ENCODE measurements around the gene RND3. TPM values are rescaled to one million over a fixed set of nuclear protein-coding genes. Genes with fewer than 3 reads are reported as not detected.

RND3 gene
- total and polyA plus RNA-seq, 9 of the 15 experiments (the other 6 are each of a cell fraction or from before 2014, with no cell fraction given) = 0.22 to 0.64 (median 0.29) TPM; not detected in 4

GRCh38 chr2:150471813-150472510 lies 15.5 kb downstream of the RND3 start:
- TF ChIP-seq DEAF1 (CRISPR knock-in tag; IDR thresholded peaks at IDR 0.05) (no peak), ESRRA (IDR thresholded peaks at IDR 0.05; ENCODE audit: borderline replicate concordance, low read depth) (no peak), XRCC4 (IDR thresholded peaks at IDR 0.05; ENCODE audit: extremely low read depth, insufficient read depth, insufficient read length) (no peak), SRSF1 (IDR thresholded peaks at IDR 0.05; ENCODE audit: low read depth, low read length) (no peak), STAT5B (CRISPR knock-in tag; IDR thresholded peaks at IDR 0.05) (no peak), HMG20B (CRISPR knock-in tag; IDR thresholded peaks at IDR 0.05) (no peak), ZBTB43 (CRISPR knock-in tag; IDR thresholded peaks at IDR 0.05) (no peak), SNRNP70 (optimal IDR thresholded peaks at IDR 0.05; ENCODE audit: low read depth, low read length) (no peak), ZNF174 (CRISPR knock-in tag; IDR thresholded peaks at IDR 0.05) (no peak), ZNF695 (CRISPR knock-in tag; IDR thresholded peaks at IDR 0.05) (no peak), GTF2F1 (IDR thresholded peaks at IDR 0.05; ENCODE audit: low read depth, low read length) (no peak), CXXC5 (CRISPR knock-in tag; IDR thresholded peaks at IDR 0.05) (no peak), ZNF277 (CRISPR knock-in tag; IDR thresholded peaks at IDR 0.05; ENCODE audit: borderline replicate concordance) (no peak), MTF1 (CRISPR knock-in tag; IDR thresholded peaks at IDR 0.05; ENCODE audit: borderline replicate concordance) (no peak), NELFE (IDR thresholded peaks at IDR 0.05; ENCODE audit: insufficient read depth, insufficient read length) (no peak), RBM34 (IDR thresholded peaks at IDR 0.05; ENCODE audit: borderline replicate concordance, insufficient read depth, low read length) (no peak), L3MBTL2 (IDR thresholded peaks at IDR 0.05) (no peak), ELF4 (CRISPR knock-in tag; IDR thresholded peaks at IDR 0.05) (no peak), HOXB6 (CRISPR knock-in tag; IDR thresholded peaks at IDR 0.05; ENCODE audit: borderline replicate concordance) (no peak), POLR3A (IDR thresholded peaks at IDR 0.05; ENCODE audit: borderline replicate concordance, extremely low read depth, insufficient read depth, insufficient read length) (no peak)

More at GRCh38 chr2:150471813-150472510, 15.5 kb downstream of the RND3 start:
- H3K9me3 ChIP-seq (replicated peaks; ENCODE audit: control insufficient read depth, insufficient read depth, low read depth, low read length) = no peaks in the 10 kb centered on the region
- DNase-seq (ENCODE audit: extremely low read depth in 1 of 4, low spot score in 3 of 4) (no peak), ATAC-seq (no peak), FAIRE-seq (no peak)
- H3K4me1 ChIP-seq (replicated peaks in 1 of 2; ENCODE audit: control insufficient read depth in 2 of 2, insufficient read depth in 2 of 2, low read length in 2 of 2) = no peaks in the 10 kb centered on the region
- no peak overlapping the region for H3K27ac ChIP-seq (ENCODE audit: extremely low read depth, low read depth, low read length)
- no peaks in the 10 kb centered on the region for H3K36me3 ChIP-seq (ENCODE audit: control insufficient read depth, insufficient read depth, low read length)
- no TSS peak for BruUV-seq (replicated peaks)
- no peak overlapping the region for H3K4me2 ChIP-seq (ENCODE audit: insufficient read depth, low read length)
- 1% methylated on average over 3 of the region's 3 CpGs for WGBS (ENCODE audit: insufficient coverage, low coverage, missing lambda C conversion rate)
- H3K4me3 ChIP-seq = no peak overlapping the region
- H2AFZ ChIP-seq (ENCODE audit: low read depth, low read length) = no peak overlapping the region
- H3K9me1 ChIP-seq (ENCODE audit: control insufficient read depth, insufficient read depth, low read length) = no peaks in the 10 kb centered on the region
- ChIA-PET POLR2A (no interaction called here), CTCF (ENCODE audit: low intra/inter-chr PET ratio) (no interaction called here)
- H3K79me2 ChIP-seq (ENCODE audit: control insufficient read depth, insufficient read depth, low read length) = no peaks in the 10 kb centered on the region
- intact Hi-C loops (cut with micrococcal nuclease) = no loop called here
- H4K20me1 ChIP-seq (replicated peaks; ENCODE audit: control insufficient read depth, insufficient read depth, low read length) = no peaks in the 10 kb centered on the region
- no peaks in the 10 kb centered on the region for H3K27me3 ChIP-seq (ENCODE audit: control insufficient read depth in 2 of 2, insufficient read depth in 2 of 2, low read length in 2 of 2)
- in situ Hi-C loops (cut with MboI) = no loop called here
- no peak overlapping the region for H3K9ac ChIP-seq (ENCODE audit: insufficient read depth in 1 of 2, low read depth in 2 of 2, low read length in 2 of 2)
